Stimulated activated CD4-positive, alpha-beta T cell treated with anti-CD3 and anti-CD28 coated beads, Interleukin-4, amount 100 ng/mL, for 4 hours (primary cell): ENCODE data around the gene CAPZA3.
"Not testable (repeated sequence)": the region's sequence is repeated elsewhere in the genome, so short reads cannot be mapped to it uniquely, and the experiment has no call there.

Source experiments
- DNase-seq, 2 experiments: peaks; one replicate each; pipeline ENCODE4 v3.0.0-alpha.2; 2020

The CAPZA3 gene

GRCh38 chr12:18754124-18754707 is 16.3 kb downstream of the CAPZA3 start:
- DNase-seq, result no peak

- no peak for DNase-seq
Measured at GRCh38 chr12:18755341-18755740, 17.4 kb downstream of the CAPZA3 start.

- not testable (repeated sequence) for DNase-seq
Measured at GRCh38 chr12:18766479-18766878, 28.6 kb downstream of the CAPZA3 start.

- no peak for DNase-seq
Measured at GRCh38 chr12:18782827-18783226, 44.9 kb downstream of the CAPZA3 start.

- not testable (repeated sequence) for DNase-seq
Measured at GRCh38 chr12:18785465-18785864, 47.5 kb downstream of the CAPZA3 start.
